Measurements from ENCODE around the gene CRMP1.
"Not testable (repeated sequence)": the region's sequence is repeated elsewhere in the genome, so short reads cannot be mapped to it uniquely, and the experiment has no call there.

Gene CRMP1

GRCh38 chr4:5866841-5867813 lies 25.8 kb downstream of the CRMP1 start:
- Histone ChIP-seq H3K4me1 (ENCODE audit: insufficient read depth, low read length) (no peaks in the 10 kb centered on the region), H3K9ac (ENCODE audit: low read length) (no peak overlapping the region), H3K9me3 (ENCODE audit: low read length) (no peaks in the 10 kb centered on the region), H3K27me3 (ENCODE audit: control insufficient read depth in 1 of 2, insufficient read depth in 2 of 2, low read length in 2 of 2) (peaks cover 0 to 3% of the 10 kb centered on the region in 2 donors), H3K36me3 (ENCODE audit: insufficient read depth, low read length) (no peaks in the 10 kb centered on the region), H3K4me3 (ENCODE audit: low read depth in 1 of 2, low read length in 2 of 2) (no peak overlapping the region), H3K27ac (ENCODE audit: low read depth, low read length) (no peak overlapping the region)

GRCh38 chr4:5865896-5866599 lies 26.8 kb downstream of the CRMP1 start:
- Histone ChIP-seq H3K4me3 (ENCODE audit: low read depth in 1 of 2, low read length in 2 of 2) (no peak overlapping the region), H3K36me3 (ENCODE audit: insufficient read depth, low read length) (no peaks in the 10 kb centered on the region), H3K9ac (ENCODE audit: low read length) (no peak overlapping the region), H3K27ac (ENCODE audit: low read depth, low read length) (no peak overlapping the region), H3K4me1 (ENCODE audit: insufficient read depth, low read length) (no peaks in the 10 kb centered on the region), H3K9me3 (ENCODE audit: low read length) (no peaks in the 10 kb centered on the region), H3K27me3 (ENCODE audit: control insufficient read depth in 1 of 2, insufficient read depth in 2 of 2, low read length in 2 of 2) (peaks cover 0 to 3% of the 10 kb centered on the region in 2 donors)

GRCh38 chr4:5863461-5864113 lies 29.3 kb downstream of the CRMP1 start:
- Histone ChIP-seq H3K27me3 (ENCODE audit: control insufficient read depth in 1 of 2, insufficient read depth in 2 of 2, low read length in 2 of 2) (peaks cover 0 to 3% of the 10 kb centered on the region in 2 donors), H3K27ac (ENCODE audit: low read depth, low read length) (no peak overlapping the region), H3K4me1 (ENCODE audit: insufficient read depth, low read length) (no peaks in the 10 kb centered on the region), H3K9ac (ENCODE audit: low read length) (no peak overlapping the region), H3K9me3 (ENCODE audit: low read length) (no peaks in the 10 kb centered on the region), H3K36me3 (ENCODE audit: insufficient read depth, low read length) (no peaks in the 10 kb centered on the region), H3K4me3 (ENCODE audit: low read depth in 1 of 2, low read length in 2 of 2) (no peak overlapping the region)

GRCh38 chr4:5858020-5858769 lies 34.7 kb downstream of the CRMP1 start:
- H3K27ac ChIP-seq (ENCODE audit: low read depth, low read length), result no peak overlapping the region

DNA sequence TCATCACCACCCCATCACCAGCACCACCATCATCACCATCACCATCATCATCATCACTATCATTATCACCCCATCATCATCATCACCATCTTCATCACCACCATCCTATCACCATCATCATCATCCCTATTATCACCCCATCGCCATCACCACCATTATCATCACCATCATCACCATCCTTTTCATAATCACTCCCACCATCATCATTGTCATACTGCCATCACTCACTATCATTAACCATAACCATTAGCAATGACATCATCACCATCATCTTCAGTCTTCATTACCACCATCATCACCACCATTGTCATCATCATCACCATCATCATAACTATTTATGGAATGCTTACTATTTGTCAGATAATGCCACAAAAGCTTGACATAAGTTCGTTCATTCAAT lies 35.7 kb downstream of the CRMP1 start:
- Histone ChIP-seq H3K27ac (ENCODE audit: low read depth, low read length) (no peak overlapping the region), H3K4me1 (ENCODE audit: insufficient read depth, low read length) (no peaks in the 10 kb centered on the region), H3K9me3 (ENCODE audit: low read length) (no peaks in the 10 kb centered on the region), H3K27me3 (ENCODE audit: control insufficient read depth in 1 of 2, insufficient read depth in 2 of 2, low read length in 2 of 2) (no peaks in the 10 kb centered on the region), H3K36me3 (ENCODE audit: insufficient read depth, low read length) (no peaks in the 10 kb centered on the region), H3K9ac (ENCODE audit: low read length) (no peak overlapping the region), H3K4me3 (ENCODE audit: low read depth in 1 of 2, low read length in 2 of 2) (no peak overlapping the region)

More at GRCh38 chr4:5858020-5858769, 34.7 kb downstream of the CRMP1 start:
- H3K4me1 ChIP-seq (ENCODE audit: insufficient read depth, low read length), result no peaks in the 10 kb centered on the region
- no peak overlapping the region for H3K4me3 ChIP-seq (ENCODE audit: low read depth in 1 of 2, low read length in 2 of 2)
- no peak overlapping the region for H3K9ac ChIP-seq (ENCODE audit: low read length)
- no peaks in the 10 kb centered on the region for H3K36me3 ChIP-seq (ENCODE audit: insufficient read depth, low read length)
- H3K27me3 ChIP-seq (ENCODE audit: control insufficient read depth in 1 of 2, insufficient read depth in 2 of 2, low read length in 2 of 2), result no peaks in the 10 kb centered on the region
- H3K9me3 ChIP-seq (ENCODE audit: low read length), result no peaks in the 10 kb centered on the region

- H3K27ac ChIP-seq (ENCODE audit: low read depth, low read length); H3K27me3 ChIP-seq (ENCODE audit: control insufficient read depth in 1 of 2, insufficient read depth in 2 of 2, low read length in 2 of 2); H3K9me3 ChIP-seq (ENCODE audit: low read length); H3K4me1 ChIP-seq (ENCODE audit: insufficient read depth, low read length); H3K36me3 ChIP-seq (ENCODE audit: insufficient read depth, low read length); H3K4me3 ChIP-seq (ENCODE audit: low read depth in 1 of 2, low read length in 2 of 2); H3K9ac ChIP-seq (ENCODE audit: low read length): not testable (repeated sequence)
Measured at GRCh38 chr4:5856362-5856761, 36.5 kb downstream of the CRMP1 start.

DNA sequence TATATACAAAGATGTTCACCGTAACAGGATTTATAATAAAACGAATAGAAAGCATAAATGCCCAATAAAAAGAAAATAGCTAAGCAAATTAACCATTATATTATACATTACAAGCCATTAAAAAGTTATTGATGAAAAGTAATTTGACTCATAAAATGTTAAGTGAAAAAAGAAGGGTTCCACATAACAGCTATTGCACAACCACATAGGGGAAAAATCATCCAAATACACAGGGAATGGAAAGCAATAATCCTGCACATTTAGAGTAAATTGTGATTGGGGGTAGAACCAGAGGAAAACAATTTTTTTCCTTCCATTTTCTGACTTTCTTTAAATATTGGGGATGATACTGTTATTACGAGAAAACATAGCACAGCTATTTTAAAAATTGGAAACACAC lies 38.0 kb downstream of the CRMP1 start:
- H3K27me3 ChIP-seq (ENCODE audit: control insufficient read depth in 1 of 2, insufficient read depth in 2 of 2, low read length in 2 of 2), result no peaks in the 10 kb centered on the region
- H3K36me3 ChIP-seq (ENCODE audit: insufficient read depth, low read length), result no peaks in the 10 kb centered on the region
- no peak overlapping the region for H3K27ac ChIP-seq (ENCODE audit: low read depth, low read length)
- no peaks in the 10 kb centered on the region for H3K9me3 ChIP-seq (ENCODE audit: low read length)
- H3K9ac ChIP-seq (ENCODE audit: low read length), result no peak overlapping the region
- no peak overlapping the region for H3K4me3 ChIP-seq (ENCODE audit: low read depth in 1 of 2, low read length in 2 of 2)
- no peaks in the 10 kb centered on the region for H3K4me1 ChIP-seq (ENCODE audit: insufficient read depth, low read length)

GRCh38 chr4:5852523-5853202 lies 40.2 kb downstream of the CRMP1 start:
- Histone ChIP-seq H3K9ac (ENCODE audit: low read length) (no peak overlapping the region), H3K4me3 (ENCODE audit: low read depth in 1 of 2, low read length in 2 of 2) (no peak overlapping the region), H3K9me3 (ENCODE audit: low read length) (no peaks in the 10 kb centered on the region), H3K27ac (ENCODE audit: low read depth, low read length) (no peak overlapping the region), H3K36me3 (ENCODE audit: insufficient read depth, low read length) (no peaks in the 10 kb centered on the region), H3K4me1 (ENCODE audit: insufficient read depth, low read length) (no peaks in the 10 kb centered on the region), H3K27me3 (ENCODE audit: control insufficient read depth in 1 of 2, insufficient read depth in 2 of 2, low read length in 2 of 2) (no peaks in the 10 kb centered on the region)

DNA sequence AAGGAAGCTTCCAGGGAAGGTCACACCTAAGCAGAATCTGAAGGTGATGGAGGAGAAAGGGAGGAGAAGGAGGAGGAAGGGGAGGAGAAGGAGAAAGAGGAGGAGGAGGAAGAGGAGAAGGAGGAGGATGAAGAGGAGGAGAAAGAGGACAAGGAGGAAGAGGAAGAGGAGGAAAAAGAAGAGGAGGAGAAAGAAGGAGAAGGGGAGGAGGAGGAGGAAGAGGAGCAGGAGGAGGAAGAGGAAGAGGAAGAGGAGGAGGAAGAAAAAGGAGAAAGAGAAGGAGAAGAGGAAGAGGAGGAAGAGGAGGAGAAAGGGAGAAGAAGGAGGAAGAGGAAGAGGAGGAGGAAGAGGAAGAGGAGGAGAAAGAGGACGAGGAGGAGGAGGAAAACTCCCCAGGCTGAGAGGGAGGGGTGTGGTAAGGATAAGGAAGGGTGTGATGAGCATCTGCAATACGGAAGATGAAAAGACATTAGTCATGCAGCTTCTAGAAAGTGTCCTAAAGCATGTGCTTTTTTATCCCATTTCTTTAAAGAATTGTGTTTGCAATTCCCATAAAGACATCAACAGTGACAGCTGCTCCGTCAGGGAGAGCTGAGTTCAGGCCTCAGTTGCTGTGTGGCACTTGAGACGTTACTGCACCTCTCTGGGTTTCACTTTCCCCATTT lies 41.1 kb downstream of the CRMP1 start:
- no peaks in the 10 kb centered on the region for H3K27me3 ChIP-seq (ENCODE audit: control insufficient read depth in 1 of 2, insufficient read depth in 2 of 2, low read length in 2 of 2)
- no peak overlapping the region for H3K9ac ChIP-seq (ENCODE audit: low read length)
- no peak overlapping the region for H3K4me3 ChIP-seq (ENCODE audit: low read depth in 1 of 2, low read length in 2 of 2)
- no peaks in the 10 kb centered on the region for H3K4me1 ChIP-seq (ENCODE audit: insufficient read depth, low read length)
- H3K36me3 ChIP-seq (ENCODE audit: insufficient read depth, low read length), result no peaks in the 10 kb centered on the region
- H3K9me3 ChIP-seq (ENCODE audit: low read length), result no peaks in the 10 kb centered on the region
- H3K27ac ChIP-seq (ENCODE audit: low read depth, low read length), result no peak overlapping the region

Measured in muscle layer of colon (tissue), 2 donors.